Adrenal gland (tissue), 5 donors: ENCODE measurements around the gene PKN1.

Experiments used
- CTCF ChIP-seq, 6 experiments: fragments of 450-650 bp in 4 of 6; fragments of 200-600 bp in 2 of 6; sonication (generic) in 1 of 6; IDR thresholded peaks; 1 replicate in 5 of 6; 2 replicates in 1 of 6; pipeline versions ENCODE4 v1.5.1 to v1.8.0; 2016 to 2021; ENCODE audit warnings: antibody characterized with exemption in 6 of 6, mild to moderate bottlenecking in 2 of 6, moderate library complexity in 1 of 6
- POLR2A ChIP-seq, 2 donors: fragments of 450-650 bp; IDR thresholded peaks; one replicate each; pipeline ENCODE4 v1.6.1; 2017; ENCODE audit warnings: antibody characterized with exemption in 2 of 2, mild to moderate bottlenecking in 2 of 2, moderate library complexity in 1 of 2
- donor health status: DM: no; HTN: no; CAD: no.

- TF ChIP-seq POLR2A (IDR thresholded peaks at IDR 0.05): no peak
- TF ChIP-seq CTCF (IDR thresholded peaks at IDR 0.05): no peak
Observed at GRCh38 chr19:14395262-14395661, 37.8 kb upstream of the PKN1 start.
